Measurements from ENCODE around the gene LINC00237.
A peak's percentile ranks its signal among the peaks of the same experiment; 100 is the strongest.

LINC00237 gene

GRCh38 chr20:21113697-21114096 is 7.5 kb upstream of the LINC00237 start:
- H3K4me1 Mint-ChIP-seq, result no peaks in the 10 kb centered on the region
- H3K27me3 Mint-ChIP-seq, result peaks cover 26% of the 10 kb centered on the region
- H3K36me3 Mint-ChIP-seq, result no peaks in the 10 kb centered on the region
- no peaks in the 10 kb centered on the region for H3K9me3 Mint-ChIP-seq
- no peak overlapping the region for H3K27ac Mint-ChIP-seq
- no peak for DNase-seq (ENCODE audit: low spot score in 2 of 2)
- no peak for ATAC-seq (ENCODE audit: low read depth)
- H3K4me3 Mint-ChIP-seq, result no peak overlapping the region

- H3K27ac Mint-ChIP-seq, result no peak overlapping the region
- H3K4me1 Mint-ChIP-seq, result no peaks in the 10 kb centered on the region
- peaks cover 15% of the 10 kb centered on the region for H3K27me3 Mint-ChIP-seq
- H3K36me3 Mint-ChIP-seq, result no peaks in the 10 kb centered on the region
- no peak overlapping the region for H3K4me3 Mint-ChIP-seq
- DNase-seq (ENCODE audit: low spot score in 2 of 2), result no peak
- peaks cover 2% of the 10 kb centered on the region for H3K9me3 Mint-ChIP-seq
- ATAC-seq (ENCODE audit: low read depth), result no peak
These were observed 5.3 kb upstream of the LINC00237 start for GRCh38 chr20:21111416-21111815.

GRCh38 chr20:21110811-21111210 is 4.7 kb upstream of the LINC00237 start:
- H3K27me3 Mint-ChIP-seq, result peaks cover 13% of the 10 kb centered on the region

GRCh38 chr20:21109144-21109543 is 3.0 kb upstream of the LINC00237 start:
- no peak for ATAC-seq (ENCODE audit: low read depth)
- H3K4me3 Mint-ChIP-seq, result no peak overlapping the region
- peaks cover 2% of the 10 kb centered on the region for H3K9me3 Mint-ChIP-seq
- no peak overlapping the region for H3K27ac Mint-ChIP-seq
- DNase-seq (ENCODE audit: low spot score in 2 of 2), result no peak
- no peaks in the 10 kb centered on the region for H3K4me1 Mint-ChIP-seq
- peaks cover 14% of the 10 kb centered on the region for H3K27me3 Mint-ChIP-seq
- peaks cover 2% of the 10 kb centered on the region for H3K36me3 Mint-ChIP-seq

More at GRCh38 chr20:21110811-21111210, 4.7 kb upstream of the LINC00237 start:
- DNase-seq (ENCODE audit: low spot score in 2 of 2) (no peak), ATAC-seq (ENCODE audit: low read depth) (no peak)
- Mint-ChIP-seq H3K27ac (no peak overlapping the region), H3K4me1 (no peaks in the 10 kb centered on the region), H3K9me3 (peaks cover 2% of the 10 kb centered on the region), H3K36me3 (peaks cover 2% of the 10 kb centered on the region), H3K4me3 (no peak overlapping the region)

- H3K9me3 Mint-ChIP-seq, result peaks cover 2% of the 10 kb centered on the region
- H3K27me3 Mint-ChIP-seq, result peaks cover 23% of the 10 kb centered on the region
- peaks cover 2% of the 10 kb centered on the region for H3K36me3 Mint-ChIP-seq
- peaks cover 7% of the 10 kb centered on the region for H3K4me1 Mint-ChIP-seq
- peak in 1 of 2 donors; percentile 9 for DNase-seq (ENCODE audit: low spot score in 2 of 2)
- H3K27ac Mint-ChIP-seq, result no peak overlapping the region
- no peak overlapping the region for H3K4me3 Mint-ChIP-seq
- no peak for ATAC-seq (ENCODE audit: low read depth)
These were observed 558 bp downstream of the LINC00237 start for GRCh38 chr20:21105429-21106170.

GRCh38 chr20:21104921-21105320 is 1.2 kb downstream of the LINC00237 start:
- DNase-seq (ENCODE audit: low spot score in 2 of 2) (no peak), ATAC-seq (ENCODE audit: low read depth) (no peak)
- H3K4me3 Mint-ChIP-seq, result no peak overlapping the region
- H3K27ac Mint-ChIP-seq, result no peak overlapping the region
- peaks cover 2% of the 10 kb centered on the region for H3K9me3 Mint-ChIP-seq
- peaks cover 23% of the 10 kb centered on the region for H3K27me3 Mint-ChIP-seq
- H3K4me1 Mint-ChIP-seq, result peaks cover 7% of the 10 kb centered on the region
- peaks cover 2% of the 10 kb centered on the region for H3K36me3 Mint-ChIP-seq

GRCh38 chr20:21104466-21104761 is 1.7 kb downstream of the LINC00237 start:
- H3K4me3 Mint-ChIP-seq, result no peak overlapping the region

GRCh38 chr20:21103582-21104465 is 2.3 kb downstream of the LINC00237 start:
- H3K27ac Mint-ChIP-seq, result no peak overlapping the region
- DNase-seq (ENCODE audit: low spot score in 2 of 2) (no peak), ATAC-seq (ENCODE audit: low read depth) (no peak)
- peaks cover 2% of the 10 kb centered on the region for H3K36me3 Mint-ChIP-seq
- no peak overlapping the region for H3K4me3 Mint-ChIP-seq
- peaks cover 2% of the 10 kb centered on the region for H3K9me3 Mint-ChIP-seq
- peaks cover 7% of the 10 kb centered on the region for H3K4me1 Mint-ChIP-seq
- peaks cover 25% of the 10 kb centered on the region for H3K27me3 Mint-ChIP-seq

More at GRCh38 chr20:21104466-21104761, 1.7 kb downstream of the LINC00237 start:
- Mint-ChIP-seq H3K27me3 (peaks cover 23% of the 10 kb centered on the region), H3K27ac (no peak overlapping the region), H3K4me1 (peaks cover 7% of the 10 kb centered on the region), H3K9me3 (peaks cover 2% of the 10 kb centered on the region), H3K36me3 (peaks cover 2% of the 10 kb centered on the region)
- DNase-seq (ENCODE audit: low spot score in 2 of 2), result no peak
- ATAC-seq (ENCODE audit: low read depth), result no peak

GRCh38 chr20:21102603-21103311 is 3.4 kb downstream of the LINC00237 start:
- Mint-ChIP-seq H3K4me1 (peaks cover 7% of the 10 kb centered on the region), H3K27me3 (peaks cover 30% of the 10 kb centered on the region), H3K27ac (no peak overlapping the region), H3K36me3 (peaks cover 2% of the 10 kb centered on the region), H3K9me3 (peaks cover 2% of the 10 kb centered on the region), H3K4me3 (peak overlapping the region; percentile 53)
- DNase-seq (ENCODE audit: low spot score in 2 of 2) (peak; percentile 7 to 24), ATAC-seq (ENCODE audit: low read depth) (peak; percentile 24)

GRCh38 chr20:21101932-21102575 is 4.1 kb downstream of the LINC00237 start:
- Mint-ChIP-seq H3K4me1 (peaks cover 7% of the 10 kb centered on the region), H3K27me3 (peaks cover 28% of the 10 kb centered on the region), H3K9me3 (no peaks in the 10 kb centered on the region), H3K36me3 (peaks cover 2% of the 10 kb centered on the region), H3K4me3 (peak overlapping the region; percentile 53), H3K27ac (no peak overlapping the region)
- no peak for ATAC-seq (ENCODE audit: low read depth)
- no peak for DNase-seq (ENCODE audit: low spot score in 2 of 2)

GRCh38 chr20:21101453-21101931 is 4.7 kb downstream of the LINC00237 start:
- Mint-ChIP-seq H3K9me3 (no peaks in the 10 kb centered on the region), H3K27ac (no peak overlapping the region), H3K4me1 (peaks cover 7% of the 10 kb centered on the region), H3K27me3 (peaks cover 32% of the 10 kb centered on the region), H3K36me3 (peaks cover 2% of the 10 kb centered on the region), H3K4me3 (peak overlapping the region; percentile 27)
- no peak for ATAC-seq (ENCODE audit: low read depth)
- DNase-seq (ENCODE audit: low spot score in 2 of 2), result peak; percentile 14 to 37

GRCh38 chr20:21100578-21101452 is 5.3 kb downstream of the LINC00237 start:
- H3K9me3 Mint-ChIP-seq, result no peaks in the 10 kb centered on the region
- DNase-seq (ENCODE audit: low spot score in 2 of 2) (no peak), ATAC-seq (ENCODE audit: low read depth) (peak; percentile 14)
- peaks cover 33% of the 10 kb centered on the region for H3K27me3 Mint-ChIP-seq
- peaks cover 7% of the 10 kb centered on the region for H3K4me1 Mint-ChIP-seq
- H3K27ac Mint-ChIP-seq, result peak overlapping the region; percentile 90
- no peaks in the 10 kb centered on the region for H3K36me3 Mint-ChIP-seq
- peak overlapping the region; percentile 90 for H3K4me3 Mint-ChIP-seq

Data from memory B cell (primary cell).